ENCODE measurements around the gene AIMP1. TPM values are rescaled to one million over a fixed set of nuclear protein-coding genes. Genes with fewer than 3 reads are reported as not detected.

AIMP1 gene
- total and polyA plus RNA-seq, 12 donors = 7.3 to 75.2 (median 37.0) TPM

DNA sequence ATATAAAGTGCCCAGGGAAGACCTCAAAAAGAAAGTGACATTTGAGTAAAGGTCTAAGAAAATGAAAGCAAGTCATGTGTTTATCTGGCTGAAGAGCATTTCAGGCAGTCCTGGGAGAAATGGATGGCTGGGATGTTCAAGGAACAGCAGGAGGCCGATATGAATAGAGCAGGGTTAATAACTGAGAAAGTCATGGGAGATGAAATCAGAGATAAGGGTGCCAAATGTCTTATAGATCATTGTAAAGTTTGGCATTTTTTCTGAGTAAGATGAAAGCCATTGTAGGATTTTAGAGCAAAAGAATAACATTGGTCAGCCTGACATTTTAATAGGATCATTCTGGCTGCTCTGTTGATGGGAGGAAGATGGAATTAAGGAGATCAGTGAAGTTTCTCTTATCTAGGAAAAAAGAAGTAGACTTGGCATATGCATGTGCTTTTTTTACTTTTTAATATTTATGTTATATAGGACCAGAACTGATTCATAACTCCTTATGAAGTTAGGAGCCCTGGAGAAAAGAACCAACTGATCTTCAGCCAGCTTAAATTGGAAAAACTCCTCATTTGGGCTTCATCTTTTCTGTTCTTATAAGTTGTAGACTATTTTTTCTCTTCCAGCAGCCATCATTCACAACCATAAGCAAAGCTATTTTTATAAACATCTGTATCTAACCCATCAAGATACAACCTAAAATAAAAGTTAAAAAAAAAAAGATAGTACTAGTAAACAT, 18.6 kb downstream of the AIMP1 start:
- Histone ChIP-seq H3K9me3 (replicated peaks in 1 of 3) (no peaks in the 10 kb centered on the region), H3K36me3 (replicated peaks in 1 of 2) (peaks cover 0 to 54% of the 10 kb centered on the region in 2 donors), H3K4me3 (no peak overlapping the region), H3K27me3 (no peaks in the 10 kb centered on the region), H3K27ac (no peak overlapping the region), H3K4me1 (replicated peaks in 1 of 2) (no peaks in the 10 kb centered on the region)
- intact Hi-C loops (cut with DNase I) = no loop called here
- TF ChIP-seq, protein P1, sequence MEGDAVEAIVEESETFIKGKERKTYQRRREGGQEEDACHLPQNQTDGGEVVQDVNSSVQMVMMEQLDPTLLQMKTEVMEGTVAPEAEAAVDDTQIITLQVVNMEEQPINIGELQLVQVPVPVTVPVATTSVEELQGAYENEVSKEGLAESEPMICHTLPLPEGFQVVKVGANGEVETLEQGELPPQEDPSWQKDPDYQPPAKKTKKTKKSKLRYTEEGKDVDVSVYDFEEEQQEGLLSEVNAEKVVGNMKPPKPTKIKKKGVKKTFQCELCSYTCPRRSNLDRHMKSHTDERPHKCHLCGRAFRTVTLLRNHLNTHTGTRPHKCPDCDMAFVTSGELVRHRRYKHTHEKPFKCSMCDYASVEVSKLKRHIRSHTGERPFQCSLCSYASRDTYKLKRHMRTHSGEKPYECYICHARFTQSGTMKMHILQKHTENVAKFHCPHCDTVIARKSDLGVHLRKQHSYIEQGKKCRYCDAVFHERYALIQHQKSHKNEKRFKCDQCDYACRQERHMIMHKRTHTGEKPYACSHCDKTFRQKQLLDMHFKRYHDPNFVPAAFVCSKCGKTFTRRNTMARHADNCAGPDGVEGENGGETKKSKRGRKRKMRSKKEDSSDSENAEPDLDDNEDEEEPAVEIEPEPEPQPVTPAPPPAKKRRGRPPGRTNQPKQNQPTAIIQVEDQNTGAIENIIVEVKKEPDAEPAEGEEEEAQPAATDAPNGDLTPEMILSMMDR (IDR thresholded peaks at IDR 0.05) = no peak
- no peak for TF ChIP-seq POLR2A (IDR thresholded peaks at IDR 0.05)
- DNase-seq = no peak
- 54 to 64% (median 60%) methylated on average over 1 of the region's 1 CpG for WGBS, 4 donors

DNA sequence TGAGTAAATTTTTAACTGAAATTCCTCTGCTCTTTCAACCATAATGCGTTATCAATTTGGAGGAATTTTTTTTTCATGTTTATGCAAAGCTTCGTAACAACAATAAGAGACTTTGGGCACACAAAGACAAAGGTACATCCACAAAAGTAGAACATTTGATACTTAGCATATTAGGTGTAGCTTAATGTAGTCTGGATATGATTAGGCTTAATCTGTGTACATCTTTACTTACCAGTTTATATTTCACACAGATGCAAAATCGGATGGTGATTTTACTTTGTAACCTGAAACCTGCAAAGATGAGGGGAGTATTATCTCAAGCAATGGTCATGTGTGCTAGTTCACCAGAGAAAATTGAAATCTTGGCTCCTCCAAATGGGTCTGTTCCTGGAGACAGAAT, 20.3 kb downstream of the AIMP1 start:
- Histone ChIP-seq H3K27me3 (no peaks in the 10 kb centered on the region), H3K4me1 (replicated peaks in 1 of 2) (no peaks in the 10 kb centered on the region), H3K9me3 (replicated peaks in 1 of 3) (no peaks in the 10 kb centered on the region), H3K27ac (no peak overlapping the region), H3K4me3 (no peak overlapping the region), H3K36me3 (replicated peaks in 1 of 2) (peaks cover 0 to 37% of the 10 kb centered on the region in 2 donors)
- DNase-seq = no peak
- intact Hi-C loops (cut with DNase I) = no loop called here
- WGBS, 4 donors = 97 to 99% (median 97%) methylated on average over 3 of the region's 3 CpGs
- TF ChIP-seq, protein P1 (IDR thresholded peaks at IDR 0.05) = no peak
- no peak for TF ChIP-seq POLR2A (IDR thresholded peaks at IDR 0.05)

DNA sequence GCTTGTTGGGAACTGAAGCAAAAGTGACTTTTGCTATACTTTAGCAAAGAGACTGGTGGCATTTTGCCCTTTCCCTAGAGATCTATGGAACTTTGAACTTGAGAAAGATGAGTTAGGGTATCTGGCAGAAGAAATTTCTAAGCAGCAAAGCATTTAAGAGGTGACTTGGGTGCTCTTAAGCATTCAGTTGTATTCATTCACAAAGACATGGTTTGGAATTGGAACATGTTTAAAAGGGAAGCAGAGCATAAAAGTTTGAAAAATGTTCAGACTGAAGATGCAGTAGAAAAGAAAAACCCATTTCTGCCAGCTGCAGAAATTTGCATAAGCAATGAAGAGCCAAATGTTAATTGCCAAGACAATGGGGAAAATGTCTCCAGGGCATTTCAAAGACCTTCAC, 21.6 kb downstream of the AIMP1 start:
- intact Hi-C loops (cut with DNase I) = no loop called here
- H3K4me1 ChIP-seq (replicated peaks in 1 of 2) = no peaks in the 10 kb centered on the region
- no peak overlapping the region for H3K4me3 ChIP-seq
- no peak overlapping the region for H3K27ac ChIP-seq
- peaks cover 0 to 25% of the 10 kb centered on the region in 2 donors for H3K36me3 ChIP-seq (replicated peaks in 1 of 2)
- TF ChIP-seq POLR2A (IDR thresholded peaks at IDR 0.05) = no peak
- TF ChIP-seq, protein P1 (IDR thresholded peaks at IDR 0.05) = no peak
- no peak for DNase-seq
- H3K9me3 ChIP-seq (replicated peaks in 1 of 3) = no peaks in the 10 kb centered on the region
- H3K27me3 ChIP-seq = no peaks in the 10 kb centered on the region

DNA sequence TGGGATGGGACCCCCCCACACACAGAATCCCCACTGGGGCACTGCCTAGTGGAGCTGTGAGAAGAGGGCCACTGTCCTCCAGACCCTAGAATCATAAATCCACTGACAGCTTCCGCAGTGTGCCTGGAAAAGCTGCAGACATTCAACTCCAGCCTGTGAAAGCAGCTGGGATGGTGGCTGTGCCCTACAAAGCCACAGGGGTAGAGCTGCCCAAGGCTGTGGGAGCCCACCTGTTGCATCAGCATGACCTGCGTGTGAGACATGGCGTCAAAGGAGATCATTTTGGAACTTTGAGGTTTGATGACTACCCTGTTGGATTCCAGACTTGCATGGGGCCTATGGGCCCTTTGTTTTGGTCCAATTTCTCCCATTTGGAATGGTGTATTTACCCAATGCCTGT, 22.3 kb downstream of the AIMP1 start:
- H3K4me3 ChIP-seq = no peak overlapping the region
- TF ChIP-seq, protein P1 (IDR thresholded peaks at IDR 0.05) = no peak
- no peak for TF ChIP-seq POLR2A (IDR thresholded peaks at IDR 0.05)
- H3K36me3 ChIP-seq (replicated peaks in 1 of 2) = peaks cover 0 to 25% of the 10 kb centered on the region in 2 donors
- no peak overlapping the region for H3K27ac ChIP-seq
- H3K9me3 ChIP-seq (replicated peaks in 1 of 3) = no peaks in the 10 kb centered on the region
- no peak for DNase-seq
- intact Hi-C loops (cut with DNase I) = no loop called here
- no peaks in the 10 kb centered on the region for H3K4me1 ChIP-seq (replicated peaks in 1 of 2)
- WGBS, 4 donors = 97 to 100% (median 99%) methylated on average over 3 of the region's 3 CpGs
- H3K27me3 ChIP-seq = no peaks in the 10 kb centered on the region

Data from adrenal gland (tissue), 12 donors.